ENCODE measurements around the gene TINAGL1.
"Not testable (repeated sequence)": the region's sequence is repeated elsewhere in the genome, so short reads cannot be mapped to it uniquely, and the experiment has no call there.

TINAGL1 gene

DNA sequence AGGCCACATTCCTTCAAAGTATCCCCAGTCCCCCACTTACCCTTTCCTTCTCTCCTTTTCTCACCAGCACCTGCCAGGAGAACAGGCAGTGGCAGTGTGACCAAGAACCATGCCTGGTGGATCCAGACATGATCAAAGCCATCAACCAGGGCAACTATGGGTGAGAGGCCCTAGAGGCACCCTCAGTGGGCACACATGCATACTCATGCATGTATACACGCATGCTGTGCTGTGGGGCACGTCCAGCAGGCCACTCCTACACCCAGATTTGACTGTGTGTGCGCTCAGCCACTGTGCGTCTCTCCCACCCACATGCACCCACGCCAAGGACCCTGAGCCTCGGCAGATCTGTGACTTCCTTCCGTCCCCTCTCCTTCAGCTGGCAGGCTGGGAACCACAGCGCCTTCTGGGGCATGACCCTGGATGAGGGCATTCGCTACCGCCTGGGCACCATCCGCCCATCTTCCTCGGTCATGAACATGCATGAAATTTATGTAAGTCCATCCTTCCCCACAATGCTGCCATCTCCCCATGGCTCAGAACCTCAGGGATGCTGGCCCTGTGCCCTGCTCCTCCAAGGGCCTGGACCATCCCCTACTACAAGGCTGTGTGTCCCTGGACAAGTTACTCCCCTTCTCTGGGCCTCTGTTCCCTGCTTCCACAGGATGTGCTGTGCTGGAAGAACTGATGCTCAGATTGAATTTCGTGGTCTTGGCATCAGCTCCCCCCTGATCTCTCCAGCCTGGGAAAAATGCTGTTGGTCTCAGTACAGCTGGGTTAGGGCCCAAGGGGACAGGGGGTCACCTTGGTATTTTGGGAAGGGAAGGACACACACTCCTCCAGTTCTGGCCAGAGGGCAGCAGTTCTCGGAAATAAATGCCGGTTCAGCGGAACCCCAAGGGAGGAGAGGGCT lies 7.0 kb downstream of the TINAGL1 start:
- DNase-seq (ENCODE audit: low spot score) (no peak), FAIRE-seq (no peak)

DNA sequence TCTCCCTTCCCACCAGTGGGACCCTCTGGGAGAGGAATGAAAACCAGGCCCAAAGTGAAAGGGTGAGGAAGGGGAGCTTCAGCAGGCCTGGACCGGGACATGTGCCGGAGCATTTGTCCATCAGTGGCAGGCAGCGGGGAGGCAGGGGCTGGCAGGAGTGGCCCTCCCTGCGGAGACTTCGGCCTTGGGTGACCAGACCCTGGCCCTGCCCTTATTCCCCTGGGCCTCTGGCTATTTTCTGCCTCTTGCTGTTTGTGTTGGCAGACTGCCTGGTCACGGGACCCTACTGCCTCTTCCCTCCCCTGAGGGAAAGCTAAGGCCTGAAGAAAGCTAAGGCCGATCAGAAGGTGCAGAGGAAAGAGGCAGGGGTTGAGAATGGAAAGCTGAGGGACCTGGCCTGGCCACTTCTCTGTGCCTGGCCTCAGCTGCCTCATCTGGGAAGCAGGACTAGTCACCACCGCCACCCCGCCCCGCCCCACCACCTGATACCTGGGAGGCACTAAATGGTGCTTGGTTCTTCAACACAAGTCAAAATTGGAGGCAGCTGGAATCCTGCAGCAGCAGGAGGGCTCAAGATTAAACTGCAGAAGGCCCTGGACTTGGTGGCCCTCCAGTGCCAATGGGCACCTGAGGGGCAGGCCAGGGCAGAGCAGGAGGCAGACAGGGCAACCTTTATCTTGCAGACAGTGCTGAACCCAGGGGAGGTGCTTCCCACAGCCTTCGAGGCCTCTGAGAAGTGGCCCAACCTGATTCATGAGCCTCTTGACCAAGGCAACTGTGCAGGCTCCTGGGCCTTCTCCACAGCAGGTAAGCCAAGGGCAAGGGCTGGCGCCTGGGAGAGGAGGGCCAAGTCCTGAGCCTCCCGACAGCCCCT lies 7.9 kb downstream of the TINAGL1 start:
- FAIRE-seq: no peak

DNA sequence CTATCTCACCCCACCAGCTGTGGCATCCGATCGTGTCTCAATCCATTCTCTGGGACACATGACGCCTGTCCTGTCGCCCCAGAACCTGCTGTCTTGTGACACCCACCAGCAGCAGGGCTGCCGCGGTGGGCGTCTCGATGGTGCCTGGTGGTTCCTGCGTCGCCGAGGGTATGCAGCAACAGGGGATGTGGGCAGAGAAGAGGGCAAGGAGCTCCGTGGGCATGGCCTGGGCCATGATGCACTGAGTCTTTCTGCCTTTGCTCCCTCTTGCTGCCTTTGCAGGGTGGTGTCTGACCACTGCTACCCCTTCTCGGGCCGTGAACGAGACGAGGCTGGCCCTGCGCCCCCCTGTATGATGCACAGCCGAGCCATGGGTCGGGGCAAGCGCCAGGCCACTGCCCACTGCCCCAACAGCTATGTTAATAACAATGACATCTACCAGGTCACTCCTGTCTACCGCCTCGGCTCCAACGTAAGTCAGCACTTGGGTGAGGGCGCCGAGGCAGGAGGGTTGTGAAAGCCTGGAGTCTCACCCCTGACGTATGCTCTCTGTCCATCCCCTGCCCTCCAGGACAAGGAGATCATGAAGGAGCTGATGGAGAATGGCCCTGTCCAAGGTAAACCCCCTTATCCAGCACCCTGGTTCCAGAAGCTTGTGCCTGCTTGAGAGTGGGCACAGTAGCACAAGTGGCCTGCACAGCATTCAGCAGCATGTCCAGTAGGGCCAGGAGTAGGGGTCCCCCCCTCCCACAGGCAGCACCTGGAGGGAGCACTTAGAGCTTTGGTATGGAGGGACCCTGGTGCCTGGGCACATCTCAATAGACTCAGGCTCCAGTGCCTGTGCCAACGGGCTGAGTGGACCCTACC lies 8.8 kb downstream of the TINAGL1 start:
- FAIRE-seq: no peak
- DNase-seq (ENCODE audit: low spot score): no peak

More for the DNA sequence above, 7.9 kb downstream of the TINAGL1 start:
- DNase-seq (ENCODE audit: low spot score): no peak

DNA sequence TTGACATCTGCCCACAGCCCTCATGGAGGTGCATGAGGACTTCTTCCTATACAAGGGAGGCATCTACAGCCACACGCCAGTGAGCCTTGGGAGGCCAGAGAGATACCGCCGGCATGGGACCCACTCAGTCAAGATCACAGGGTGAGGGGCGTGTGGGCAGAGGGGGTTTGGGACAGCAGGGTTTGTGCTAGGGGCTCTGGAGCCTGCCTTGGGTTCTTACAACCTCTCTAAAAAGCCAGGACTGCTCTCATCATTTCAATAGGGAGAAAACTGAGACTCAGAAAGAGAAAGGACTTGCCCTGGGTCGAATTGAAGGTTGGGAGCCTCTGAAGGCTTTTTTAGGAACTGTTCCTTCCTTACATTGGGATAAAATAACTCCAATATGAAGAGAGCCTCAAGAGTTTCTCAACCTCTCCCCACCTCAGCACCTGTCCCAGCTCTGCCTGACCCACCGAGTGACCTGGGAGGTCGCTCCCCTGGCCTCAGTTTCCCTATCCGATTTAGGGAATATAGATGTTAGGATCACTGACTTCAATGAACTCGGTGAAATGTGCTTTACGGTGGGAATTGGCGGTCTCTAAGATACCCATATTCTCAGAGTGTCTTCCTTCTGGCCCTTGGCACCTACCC lies 9.5 kb downstream of the TINAGL1 start:
- FAIRE-seq (no peak), DNase-seq (ENCODE audit: low spot score) (no peak)

DNA sequence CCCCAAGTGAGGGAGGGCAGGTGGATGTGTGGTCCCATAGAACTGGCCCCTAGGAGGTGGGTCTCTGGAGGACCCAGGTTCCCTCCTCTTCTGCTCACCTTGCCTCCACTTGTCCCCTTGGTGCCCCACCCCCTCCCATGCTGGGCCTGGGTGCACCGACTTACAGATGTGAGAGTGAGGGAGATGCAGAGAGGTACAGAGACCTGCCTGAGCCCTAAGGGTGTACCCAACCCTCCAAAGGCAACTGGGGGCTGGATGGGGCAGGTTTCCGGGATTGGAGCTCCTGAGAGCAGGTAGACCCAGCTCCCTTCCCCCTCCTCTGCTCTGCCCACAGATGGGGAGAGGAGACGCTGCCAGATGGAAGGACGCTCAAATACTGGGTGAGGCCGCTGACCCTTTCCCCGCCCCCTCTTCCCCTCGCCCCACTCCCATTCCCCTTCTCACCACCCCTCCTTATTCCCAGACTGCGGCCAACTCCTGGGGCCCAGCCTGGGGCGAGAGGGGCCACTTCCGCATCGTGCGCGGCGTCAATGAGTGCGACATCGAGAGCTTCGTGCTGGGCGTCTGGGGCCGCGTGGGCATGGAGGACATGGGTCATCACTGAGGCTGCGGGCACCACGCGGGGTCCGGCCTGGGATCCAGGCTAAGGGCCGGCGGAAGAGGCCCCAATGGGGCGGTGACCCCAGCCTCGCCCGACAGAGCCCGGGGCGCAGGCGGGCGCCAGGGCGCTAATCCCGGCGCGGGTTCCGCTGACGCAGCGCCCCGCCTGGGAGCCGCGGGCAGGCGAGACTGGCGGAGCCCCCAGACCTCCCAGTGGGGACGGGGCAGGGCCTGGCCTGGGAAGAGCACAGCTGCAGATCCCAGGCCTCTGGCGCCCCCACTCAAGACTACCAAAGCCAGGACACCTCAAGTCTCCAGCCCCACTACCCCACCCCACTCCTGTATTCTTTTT lies 10.3 kb downstream of the TINAGL1 start:
- no peak for DNase-seq (ENCODE audit: low spot score)
- FAIRE-seq: no peak

DNA sequence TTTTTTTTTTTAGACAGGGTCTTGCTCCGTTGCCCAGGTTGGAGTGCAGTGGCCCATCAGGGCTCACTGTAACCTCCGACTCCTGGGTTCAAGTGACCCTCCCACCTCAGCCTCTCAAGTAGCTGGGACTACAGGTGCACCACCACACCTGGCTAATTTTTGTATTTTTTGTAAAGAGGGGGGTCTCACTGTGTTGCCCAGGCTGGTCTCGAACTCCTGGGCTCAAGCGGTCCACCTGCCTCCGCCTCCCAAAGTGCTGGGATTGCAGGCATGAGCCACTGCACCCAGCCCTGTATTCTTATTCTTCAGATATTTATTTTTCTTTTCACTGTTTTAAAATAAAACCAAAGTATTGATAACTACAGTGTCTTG lies 11.0 kb downstream of the TINAGL1 start:
- FAIRE-seq; DNase-seq (ENCODE audit: low spot score): not testable (repeated sequence)

DNA sequence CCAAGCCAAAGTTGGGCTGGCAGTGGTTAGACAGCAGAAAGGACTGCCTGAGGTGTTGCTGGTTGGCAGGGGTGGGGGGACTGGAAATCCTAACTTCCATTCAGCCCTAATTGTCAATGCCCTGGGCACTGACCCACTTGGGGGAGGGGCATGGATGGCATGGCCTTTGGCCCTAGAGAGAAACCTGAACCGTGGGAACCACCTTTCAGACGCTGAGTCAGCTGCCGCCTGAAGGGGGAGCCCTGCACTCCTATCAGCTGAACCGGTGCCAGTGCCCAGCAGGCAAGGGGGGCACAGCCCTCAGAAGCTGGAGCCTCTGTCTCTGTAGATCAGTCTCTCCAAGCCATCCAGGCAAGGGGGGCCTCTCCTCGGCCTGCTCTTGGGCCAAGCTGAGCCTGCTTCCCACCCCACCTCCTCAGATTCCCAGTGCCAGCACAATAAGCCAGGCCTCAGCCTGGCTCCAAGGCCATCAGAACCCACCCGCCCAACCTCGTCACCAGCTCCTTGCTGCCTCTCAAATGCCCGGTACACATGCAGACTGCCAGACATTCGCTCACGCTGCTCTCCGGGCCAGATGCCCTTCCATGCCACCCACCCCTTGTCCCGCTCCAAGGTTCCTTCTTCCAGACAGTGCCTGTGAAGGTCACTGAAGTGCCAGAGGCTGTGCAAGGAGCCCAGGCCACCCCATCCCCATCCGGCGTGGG lies 11.6 kb downstream of the TINAGL1 start:
- DNase-seq (ENCODE audit: low spot score) (peak; percentile 81), FAIRE-seq (no peak)

DNA sequence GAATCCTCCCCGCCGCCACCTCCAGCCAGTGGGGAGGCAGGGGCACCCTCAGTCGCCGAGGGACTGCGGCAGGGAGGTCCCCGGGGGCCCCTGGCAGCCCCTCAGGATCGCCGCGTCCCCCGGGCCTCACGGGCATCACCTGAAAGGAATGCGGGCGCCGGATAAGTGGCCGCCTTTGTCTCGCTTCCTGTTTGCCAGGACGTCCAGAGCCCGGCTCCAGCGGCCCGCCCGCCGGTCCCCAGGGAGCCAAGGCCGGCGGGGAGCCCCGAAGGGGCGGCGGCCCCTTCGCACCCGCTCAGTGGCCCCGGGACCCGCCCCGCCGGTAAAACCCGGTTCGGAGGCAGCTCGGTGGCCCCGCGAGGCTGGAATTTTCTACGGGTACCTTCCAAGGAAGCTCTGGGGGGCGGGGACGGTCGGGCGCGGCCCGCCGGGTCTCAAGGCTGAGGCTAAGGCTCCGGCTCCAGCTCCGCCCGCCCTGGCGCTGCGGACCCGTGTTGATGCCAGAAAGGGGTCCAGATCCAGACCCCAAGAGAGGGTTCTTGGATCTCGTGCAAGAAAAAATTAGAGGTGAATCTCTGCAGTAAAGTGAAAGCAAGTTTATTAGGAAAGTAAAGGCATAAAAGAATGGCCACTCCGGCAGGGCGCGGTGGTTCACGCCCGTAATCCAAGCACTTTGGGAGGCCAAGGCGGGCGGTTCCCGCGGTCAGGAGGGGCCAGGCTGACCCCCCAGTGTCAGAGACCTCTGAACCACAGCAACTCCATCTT lies 12.6 kb downstream of the TINAGL1 start:
- FAIRE-seq: no peak
- DNase-seq (ENCODE audit: low spot score): peak; percentile 67

DNA sequence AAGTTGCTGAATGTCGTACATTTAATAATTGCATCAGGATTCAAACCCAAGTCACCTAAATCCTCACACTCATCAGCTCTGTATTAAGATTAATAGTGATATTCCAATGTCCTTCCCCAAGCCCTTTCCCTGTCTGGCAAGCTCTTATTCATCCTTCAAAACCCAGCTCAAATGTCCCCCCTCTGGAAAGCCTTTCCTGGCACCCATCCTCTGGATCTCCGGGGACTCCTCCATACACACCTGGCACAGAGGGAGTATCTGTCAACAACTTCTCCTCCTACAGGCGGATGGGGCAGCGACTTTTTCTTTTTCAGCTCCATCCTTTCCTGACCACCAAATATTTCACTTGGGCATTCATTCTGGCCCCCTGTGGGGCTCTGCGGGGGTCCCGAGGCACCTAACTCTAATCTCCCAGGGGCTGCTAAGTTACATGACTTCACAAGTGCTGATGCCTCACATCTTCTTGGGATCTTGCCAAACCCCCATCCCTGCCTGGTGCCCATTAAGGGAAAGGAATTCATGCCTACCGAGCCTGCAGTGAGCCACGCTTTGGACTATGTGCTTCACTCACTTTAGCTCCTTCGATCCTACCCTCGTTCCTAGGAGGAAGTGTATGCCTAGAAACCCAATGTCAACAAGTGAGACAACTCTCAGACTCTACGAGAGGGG lies 15.2 kb downstream of the TINAGL1 start:
- peak; percentile 69 for DNase-seq (ENCODE audit: low spot score)
- FAIRE-seq: peak; percentile 37

DNA sequence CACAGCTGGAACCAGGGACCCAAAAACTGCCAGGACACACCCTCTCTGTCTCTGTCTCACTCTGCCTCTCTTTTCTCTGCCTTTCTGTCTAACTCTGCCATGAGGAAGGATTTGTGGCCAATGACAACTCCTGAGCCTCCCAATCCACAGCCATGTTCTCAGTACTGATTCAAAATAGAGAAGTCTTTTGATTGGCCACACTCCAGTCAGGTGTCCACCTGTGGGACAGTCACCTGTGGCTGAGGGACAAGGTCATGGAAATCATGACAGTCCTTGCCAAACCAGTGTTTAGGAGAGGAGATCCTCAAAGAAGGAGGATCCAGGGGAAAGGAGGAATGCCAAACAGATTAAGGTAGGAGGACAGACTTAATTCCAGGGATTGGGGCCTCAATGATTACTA lies 15.8 kb downstream of the TINAGL1 start:
- FAIRE-seq (no peak), DNase-seq (ENCODE audit: low spot score) (no peak)

DNA sequence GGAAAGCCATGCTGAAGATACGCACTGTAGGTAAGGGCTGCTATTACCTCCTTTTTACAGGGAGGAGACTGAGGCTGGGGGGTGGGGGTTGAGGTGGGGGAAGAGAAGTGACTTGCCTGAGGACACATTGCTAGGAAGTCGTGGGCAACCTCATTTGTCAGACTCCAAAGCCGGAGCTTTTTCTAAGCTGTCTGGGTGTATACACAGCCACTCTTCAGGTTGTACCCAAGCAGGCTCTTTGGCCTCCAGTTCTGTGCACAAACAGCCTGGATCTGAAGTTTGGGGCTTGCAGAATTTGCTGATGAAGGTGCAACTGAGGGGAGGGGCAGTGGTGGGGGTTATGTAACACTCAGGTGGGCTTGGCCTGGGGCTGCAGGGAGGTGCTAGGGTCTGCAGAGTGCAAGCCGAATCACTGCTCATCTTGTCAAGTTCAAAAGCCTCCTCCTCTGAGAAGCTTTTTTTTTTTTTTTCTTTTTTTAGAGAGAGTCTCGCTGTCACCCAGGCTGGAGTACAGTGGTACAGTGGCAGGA lies 16.9 kb downstream of the TINAGL1 start:
- FAIRE-seq: no peak

DNA sequence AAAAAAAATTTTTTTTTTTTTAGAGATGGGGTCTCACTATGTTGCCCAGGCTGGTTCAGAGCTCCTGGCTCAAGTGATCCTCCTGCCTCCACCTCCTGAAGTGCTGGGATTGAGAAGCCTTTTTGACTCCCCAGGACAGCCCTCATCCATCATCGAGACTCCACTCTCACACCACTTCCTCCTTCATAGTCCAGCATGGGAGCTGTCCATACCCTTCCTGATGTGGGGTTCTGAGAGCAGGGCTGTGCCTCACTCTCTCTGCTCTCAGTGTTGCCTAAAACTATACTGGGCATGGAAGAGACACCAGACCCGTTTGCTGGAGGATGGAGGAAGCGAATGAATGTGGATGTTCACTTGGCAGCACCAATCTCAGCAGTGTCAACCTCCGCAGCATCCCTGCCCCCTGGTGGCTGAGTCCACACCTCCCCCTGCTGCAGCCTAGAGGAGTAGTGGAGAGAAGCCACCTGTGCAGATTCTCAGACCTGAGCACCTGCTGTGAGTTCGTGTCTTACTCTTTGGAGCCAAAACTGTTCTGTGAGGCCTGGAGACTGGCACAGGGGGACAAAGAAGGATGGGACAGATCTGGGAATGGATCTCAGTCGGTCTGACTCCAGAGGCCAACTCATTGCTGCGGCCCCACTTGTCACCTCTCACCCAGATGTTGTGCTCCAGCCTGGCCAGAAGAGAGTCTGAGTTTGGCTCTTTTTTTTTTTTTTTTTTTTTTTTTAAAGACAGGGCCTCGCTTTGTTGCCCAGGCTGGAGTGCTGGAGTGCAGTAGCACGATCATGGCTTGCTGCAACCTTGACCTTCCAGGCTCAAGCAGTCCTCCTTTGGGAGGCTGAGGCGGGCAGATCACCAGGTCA lies 17.7 kb downstream of the TINAGL1 start:
- DNase-seq (ENCODE audit: low spot score) (peak; percentile 80), FAIRE-seq (peak; percentile 58)

More for the DNA sequence above, 16.9 kb downstream of the TINAGL1 start:
- DNase-seq (ENCODE audit: low spot score): no peak

DNA sequence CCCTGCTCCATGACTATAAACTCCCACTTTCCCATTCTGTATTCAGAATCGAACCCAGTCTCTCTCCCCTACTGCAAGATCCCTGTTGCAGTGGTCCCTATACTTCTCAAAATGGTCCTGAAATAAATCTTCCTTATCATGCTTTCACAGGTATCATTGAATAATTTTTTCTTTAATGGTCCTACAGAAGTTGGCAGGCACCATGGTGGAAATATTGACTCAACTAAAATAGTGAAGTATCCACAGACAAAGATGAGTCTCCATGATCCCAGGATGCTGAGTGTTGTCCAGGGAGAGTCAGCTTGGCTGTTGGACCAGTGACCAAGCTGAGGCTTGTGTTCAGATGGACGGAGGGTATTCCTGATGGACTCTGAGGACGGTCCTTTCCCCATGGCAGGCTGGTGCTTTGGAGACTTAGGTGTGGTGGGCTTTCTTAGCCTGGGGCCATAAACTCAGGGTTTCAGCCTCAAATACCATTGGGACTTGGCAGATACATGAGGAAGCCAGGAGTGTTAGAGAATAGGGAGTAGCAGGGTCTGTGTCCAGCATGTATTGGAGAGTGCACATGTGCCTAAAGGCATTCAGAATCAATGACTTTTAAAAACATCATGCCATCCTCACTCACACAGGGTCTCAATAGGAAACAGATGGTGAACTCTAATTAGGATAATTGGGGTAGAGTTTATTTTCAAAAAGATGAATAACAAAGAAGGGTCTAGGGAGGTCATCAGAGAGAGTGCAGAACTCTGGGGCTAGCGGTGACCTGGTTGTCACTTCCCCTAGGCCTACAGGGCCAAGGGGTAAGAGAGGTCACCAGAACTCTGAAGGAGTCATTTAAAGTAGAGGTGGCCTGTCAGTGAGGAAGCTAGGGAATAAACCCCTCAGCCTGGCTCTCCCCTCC lies 19.8 kb downstream of the TINAGL1 start:
- DNase-seq (ENCODE audit: low spot score) (no peak), FAIRE-seq (no peak)

DNA sequence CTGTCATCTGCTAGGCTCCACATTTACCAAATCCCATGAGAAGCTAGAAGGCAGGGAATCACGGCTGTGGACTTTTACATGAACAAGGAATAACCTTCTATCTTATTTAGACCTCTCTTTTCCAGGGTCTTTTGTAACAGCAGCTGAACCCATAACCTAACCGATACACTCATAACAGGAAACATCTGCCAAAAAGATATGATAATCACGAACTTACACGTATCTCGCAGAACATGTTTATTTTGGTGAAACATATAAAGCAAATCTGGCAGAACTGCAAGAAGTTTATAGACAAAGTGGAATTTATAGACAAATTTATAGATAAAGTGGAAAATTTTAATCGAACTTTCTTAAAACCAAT lies 20.4 kb downstream of the TINAGL1 start:
- FAIRE-seq: no peak
- DNase-seq (ENCODE audit: low spot score): no peak

DNA sequence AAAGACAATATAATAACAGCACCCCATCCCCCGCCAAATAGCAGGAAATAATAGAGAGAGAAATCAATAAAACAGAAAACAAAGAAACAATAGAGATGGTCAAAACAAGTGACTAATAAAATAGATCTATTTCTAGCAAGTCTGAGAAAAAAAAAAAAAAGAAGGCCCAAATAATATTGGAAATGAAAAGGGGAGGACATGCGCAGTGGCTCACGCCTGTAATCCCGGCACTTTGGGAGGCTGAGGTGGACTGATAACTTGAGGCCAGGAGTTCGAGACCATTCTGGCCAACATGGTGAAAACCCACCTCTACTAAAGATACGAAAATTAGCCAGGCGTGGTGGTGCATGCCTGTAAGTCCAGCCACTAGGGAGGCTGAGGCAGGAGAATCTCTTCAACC lies 22.7 kb downstream of the TINAGL1 start:
- no peak for FAIRE-seq
- DNase-seq (ENCODE audit: low spot score): no peak

DNA sequence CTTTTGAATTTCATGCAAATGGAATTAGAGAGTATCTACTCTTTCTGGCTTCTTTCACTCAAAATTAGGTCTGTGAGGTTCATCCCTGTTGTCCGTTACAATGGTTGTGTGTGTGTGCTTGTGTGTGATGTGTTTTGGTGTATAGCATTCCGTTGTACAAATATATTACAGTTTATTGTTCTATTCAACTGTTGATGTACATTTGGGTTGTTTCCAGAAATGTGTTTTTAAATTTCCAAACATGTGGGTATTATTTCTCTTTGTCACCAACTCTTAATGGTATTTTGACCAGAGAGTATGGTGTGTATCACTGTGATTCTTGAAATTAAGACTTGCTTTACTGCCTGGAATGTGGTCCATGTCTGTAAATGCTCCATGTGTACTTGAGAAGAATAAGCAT lies 24.3 kb downstream of the TINAGL1 start:
- FAIRE-seq (no peak), DNase-seq (ENCODE audit: low spot score) (no peak)

Measured in urothelium cell line (cell line).